Body of pancreas (tissue), 4 donors: ENCODE data around the gene NUTM1.

Source experiments
- POLR2A ChIP-seq, 3 donors: fragments of 450-650 bp; IDR thresholded peaks; one replicate each; pipeline ENCODE4 v1.6.1; 2016; ENCODE audit warnings: antibody characterized with exemption in 3 of 3, mild to moderate bottlenecking in 2 of 3
- TF ChIP-seq, protein P1 (sequence below), 7 experiments: fragments of 450-650 bp in 4 of 7; fragments of 200-600 bp in 3 of 7; sonication (generic) in 3 of 7; IDR thresholded peaks; one replicate each; pipeline ENCODE4 v1.5.1; 2016 to 2019; ENCODE audit warnings: antibody characterized with exemption in 7 of 7

DNA sequence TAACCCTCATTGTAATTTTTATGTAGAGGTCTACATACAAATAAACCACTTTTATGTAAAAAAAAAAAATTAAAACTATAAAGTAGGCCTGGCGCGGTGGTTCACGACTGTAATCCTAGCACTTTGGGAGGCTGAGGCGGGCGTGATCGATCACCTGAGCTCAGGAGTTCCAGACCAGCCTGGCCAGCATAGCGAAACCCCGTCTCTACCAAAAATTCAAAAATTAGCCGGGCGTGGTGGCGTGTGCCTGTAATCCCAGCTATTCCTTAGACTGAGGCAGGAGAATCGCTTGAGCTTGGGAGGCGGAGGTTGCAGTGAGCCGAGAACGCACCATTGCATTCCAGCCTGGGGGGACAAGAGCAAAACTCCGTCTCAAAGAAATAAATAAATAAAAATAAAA lies 4.8 kb upstream of the NUTM1 start:
- TF ChIP-seq, protein P1, sequence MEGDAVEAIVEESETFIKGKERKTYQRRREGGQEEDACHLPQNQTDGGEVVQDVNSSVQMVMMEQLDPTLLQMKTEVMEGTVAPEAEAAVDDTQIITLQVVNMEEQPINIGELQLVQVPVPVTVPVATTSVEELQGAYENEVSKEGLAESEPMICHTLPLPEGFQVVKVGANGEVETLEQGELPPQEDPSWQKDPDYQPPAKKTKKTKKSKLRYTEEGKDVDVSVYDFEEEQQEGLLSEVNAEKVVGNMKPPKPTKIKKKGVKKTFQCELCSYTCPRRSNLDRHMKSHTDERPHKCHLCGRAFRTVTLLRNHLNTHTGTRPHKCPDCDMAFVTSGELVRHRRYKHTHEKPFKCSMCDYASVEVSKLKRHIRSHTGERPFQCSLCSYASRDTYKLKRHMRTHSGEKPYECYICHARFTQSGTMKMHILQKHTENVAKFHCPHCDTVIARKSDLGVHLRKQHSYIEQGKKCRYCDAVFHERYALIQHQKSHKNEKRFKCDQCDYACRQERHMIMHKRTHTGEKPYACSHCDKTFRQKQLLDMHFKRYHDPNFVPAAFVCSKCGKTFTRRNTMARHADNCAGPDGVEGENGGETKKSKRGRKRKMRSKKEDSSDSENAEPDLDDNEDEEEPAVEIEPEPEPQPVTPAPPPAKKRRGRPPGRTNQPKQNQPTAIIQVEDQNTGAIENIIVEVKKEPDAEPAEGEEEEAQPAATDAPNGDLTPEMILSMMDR (IDR thresholded peaks at IDR 0.05), result no peak
- TF ChIP-seq POLR2A (IDR thresholded peaks at IDR 0.05), result no peak
